Neural progenitor cell (in vitro differentiated cells): ENCODE data around the gene STRIP1. TPM values are rescaled to one million over a fixed set of nuclear protein-coding genes. Genes with fewer than 3 reads are reported as not detected.

Source experiments
- DNase-seq: peaks from one replicate; pipeline ENCODE4 v3.0.0-alpha.2; 2016; ENCODE audit warnings: low spot score
- H2AFZ ChIP-seq: fragments of 200-600 bp; sonication (generic); replicated peaks from 2 replicates; pipeline ENCODE4 v1.6.1; 2016; ENCODE audit warnings: antibody characterized with exemption
- H3F3A ChIP-seq: fragments of 200-600 bp; sonication (generic); 2 replicates; pipeline ENCODE4 v1.6.1; 2016; ENCODE audit warnings: antibody characterized with exemption, low read depth
- H3K27ac ChIP-seq: fragments of 200-600 bp; sonication (generic); 2 replicates; pipeline ENCODE4 v1.5.1; 2016; ENCODE audit warnings: mild to moderate bottlenecking
- H3K27me3 ChIP-seq: fragments of 200-600 bp; sonication (generic); 2 replicates; pipeline ENCODE4 v1.6.1; 2016; ENCODE audit warnings: mild to moderate bottlenecking, moderate library complexity
- H3K36me3 ChIP-seq: fragments of 200-600 bp; sonication (generic); 2 replicates; pipeline ENCODE4 v1.5.1; 2016
- H3K4me1 ChIP-seq: fragments of 200-600 bp; sonication (generic); 2 replicates; pipeline ENCODE4 v1.6.1; 2016; ENCODE audit warnings: mixed run types
- H3K4me2 ChIP-seq: fragments of 200-600 bp; sonication (generic); 2 replicates; pipeline ENCODE4 v1.6.1; 2016
- H3K4me3 ChIP-seq: fragments of 200-600 bp; sonication (generic); 2 replicates; pipeline ENCODE4 v1.5.1; 2016
- H3K79me2 ChIP-seq: fragments of 200-600 bp; sonication (generic); 2 replicates; pipeline ENCODE4 v1.6.1; 2016; ENCODE audit warnings: low read depth
- H3K9ac ChIP-seq: fragments of 200-600 bp; sonication (generic); 2 replicates; pipeline ENCODE4 v1.6.1; 2016
- H3K9me3 ChIP-seq: fragments of 200-600 bp; sonication (generic); 2 replicates; pipeline ENCODE4 v1.5.1; 2016; ENCODE audit warnings: low read depth
- H4K20me1 ChIP-seq: fragments of 200-600 bp; sonication (generic); 2 replicates; pipeline ENCODE4 v1.6.1; 2016; ENCODE audit warnings: low read depth
- H3K27ac Mint-ChIP-seq: 3 replicates; pipeline ENCODE4 v1.8.0; 2021; ENCODE audit warnings: mixed read lengths
- H3K27me3 Mint-ChIP-seq: 2 replicates; pipeline ENCODE4 v1.8.0; 2022; ENCODE audit warnings: low read depth, mild to moderate bottlenecking, inconsistent platforms, moderate library complexity, mixed read lengths; ENCODE audit not compliant: insufficient read depth
- H3K36me3 Mint-ChIP-seq: 3 replicates; pipeline ENCODE4 v1.8.0; 2021; ENCODE audit warnings: mixed read lengths
- H3K4me1 Mint-ChIP-seq: 3 replicates; pipeline ENCODE4 v1.8.0; 2021; ENCODE audit warnings: mixed read lengths
- H3K4me3 Mint-ChIP-seq: 3 replicates; pipeline ENCODE4 v1.8.0; 2021; ENCODE audit warnings: mild to moderate bottlenecking, moderate library complexity, mixed read lengths
- H3K9me3 Mint-ChIP-seq: 3 replicates; pipeline ENCODE4 v1.8.0; 2020; ENCODE audit warnings: mixed read lengths
- EZH2 ChIP-seq: fragments of 200-600 bp; sonication (generic); IDR thresholded peaks from 2 replicates; pipeline ENCODE4 v1.6.1; 2017; ENCODE audit warnings: antibody characterized with exemption, mild to moderate bottlenecking, moderate library complexity
- EZH2phosphoT487 ChIP-seq: fragments of 200-600 bp; sonication (generic); IDR thresholded peaks from 2 replicates; pipeline ENCODE4 v1.6.1; 2017; ENCODE audit warnings: antibody characterized with exemption
- total RNA-seq: library from RNA; depleted of rRNA; stranded (reverse); fragments of >200 nt; gene quantifications from 2 replicates; pipeline ENCODE4 v1.2.3, GENCODE V29; 2015; ENCODE audit warnings: low replicate concordance
- TF ChIP-seq, protein P1 (sequence below): fragments of 200-600 bp; sonication (generic); IDR thresholded peaks from 2 replicates; pipeline ENCODE4 v1.5.1; 2017; ENCODE audit warnings: antibody characterized with exemption, mild to moderate bottlenecking

STRIP1 gene
- total RNA-seq, 1 donor from 2014 or later: 55.0 TPM

- Mint-ChIP-seq H3K4me1 (peaks cover 50% of the 10 kb centered on the region), H3K9me3 (no peaks in the 10 kb centered on the region), H3K27me3 (no peaks in the 10 kb centered on the region), H3K36me3 (peaks cover 6% of the 10 kb centered on the region), H3K4me3 (no peak overlapping the region), H3K27ac (no peak overlapping the region)
- peaks cover 48% of the 10 kb centered on the region for H3K4me1 ChIP-seq
- no peaks in the 10 kb centered on the region for H3K27me3 ChIP-seq
- peak overlapping the region; percentile 6 for H3K4me3 ChIP-seq
- peak overlapping the region; percentile 63 for H3K4me2 ChIP-seq
- no peak for DNase-seq
- peaks cover 90% of the 10 kb centered on the region for H3K79me2 ChIP-seq
- H3F3A ChIP-seq: peaks cover 27% of the 10 kb centered on the region
- H3K27ac ChIP-seq: peak overlapping the region; percentile 55
- H3K36me3 ChIP-seq: peaks cover 7% of the 10 kb centered on the region
- H2AFZ ChIP-seq: no peak overlapping the region
- TF ChIP-seq EZH2phosphoT487: no peak
- TF ChIP-seq, protein P1, sequence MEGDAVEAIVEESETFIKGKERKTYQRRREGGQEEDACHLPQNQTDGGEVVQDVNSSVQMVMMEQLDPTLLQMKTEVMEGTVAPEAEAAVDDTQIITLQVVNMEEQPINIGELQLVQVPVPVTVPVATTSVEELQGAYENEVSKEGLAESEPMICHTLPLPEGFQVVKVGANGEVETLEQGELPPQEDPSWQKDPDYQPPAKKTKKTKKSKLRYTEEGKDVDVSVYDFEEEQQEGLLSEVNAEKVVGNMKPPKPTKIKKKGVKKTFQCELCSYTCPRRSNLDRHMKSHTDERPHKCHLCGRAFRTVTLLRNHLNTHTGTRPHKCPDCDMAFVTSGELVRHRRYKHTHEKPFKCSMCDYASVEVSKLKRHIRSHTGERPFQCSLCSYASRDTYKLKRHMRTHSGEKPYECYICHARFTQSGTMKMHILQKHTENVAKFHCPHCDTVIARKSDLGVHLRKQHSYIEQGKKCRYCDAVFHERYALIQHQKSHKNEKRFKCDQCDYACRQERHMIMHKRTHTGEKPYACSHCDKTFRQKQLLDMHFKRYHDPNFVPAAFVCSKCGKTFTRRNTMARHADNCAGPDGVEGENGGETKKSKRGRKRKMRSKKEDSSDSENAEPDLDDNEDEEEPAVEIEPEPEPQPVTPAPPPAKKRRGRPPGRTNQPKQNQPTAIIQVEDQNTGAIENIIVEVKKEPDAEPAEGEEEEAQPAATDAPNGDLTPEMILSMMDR: no peak
- no peak for TF ChIP-seq EZH2
- no peaks in the 10 kb centered on the region for H3K9me3 ChIP-seq
- peaks cover 67% of the 10 kb centered on the region for H4K20me1 ChIP-seq
- H3K9ac ChIP-seq: no peak overlapping the region
Measured at GRCh38 chr1:110004583-110004982, 29.8 kb upstream of the STRIP1 start.

- H3K4me3 ChIP-seq: no peak overlapping the region
- Mint-ChIP-seq H3K4me1 (peaks cover 50% of the 10 kb centered on the region), H3K27ac (no peak overlapping the region), H3K27me3 (no peaks in the 10 kb centered on the region), H3K4me3 (no peak overlapping the region), H3K9me3 (no peaks in the 10 kb centered on the region), H3K36me3 (peaks cover 14% of the 10 kb centered on the region)
- H3K27ac ChIP-seq: no peak overlapping the region
- DNase-seq: no peak
- peaks cover 48% of the 10 kb centered on the region for H3K4me1 ChIP-seq
- no peak overlapping the region for H3K9ac ChIP-seq
- H3K9me3 ChIP-seq: no peaks in the 10 kb centered on the region
- peaks cover 28% of the 10 kb centered on the region for H3F3A ChIP-seq
- no peak overlapping the region for H2AFZ ChIP-seq
- no peaks in the 10 kb centered on the region for H3K27me3 ChIP-seq
- peaks cover 76% of the 10 kb centered on the region for H3K79me2 ChIP-seq
- peak overlapping the region; percentile 1 for H3K4me2 ChIP-seq
- peaks cover 8% of the 10 kb centered on the region for H3K36me3 ChIP-seq
- H4K20me1 ChIP-seq: peaks cover 72% of the 10 kb centered on the region
- TF ChIP-seq EZH2phosphoT487 (no peak), EZH2 (no peak)
- TF ChIP-seq, protein P1: no peak
Measured at GRCh38 chr1:110005971-110006370, 28.5 kb upstream of the STRIP1 start.

DNA sequence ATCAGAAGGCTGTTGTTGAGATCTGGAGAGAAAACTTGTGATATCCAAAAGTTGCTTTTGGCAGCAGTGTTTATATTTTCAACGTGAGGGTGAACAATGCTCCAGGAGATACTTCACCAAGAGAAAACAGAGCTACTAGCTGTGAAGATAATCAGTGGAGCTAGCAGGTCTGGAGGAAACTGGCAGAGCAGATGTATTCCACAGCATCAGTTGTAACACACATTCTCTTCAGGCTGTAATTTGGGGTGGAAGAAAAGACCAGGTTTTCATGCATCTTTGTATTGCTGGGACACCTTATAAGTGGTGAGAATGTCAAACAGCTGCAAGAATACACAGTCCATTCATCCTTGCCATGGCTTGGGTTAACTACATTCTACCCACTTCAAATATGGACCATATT lies 27.9 kb upstream of the STRIP1 start:
- Mint-ChIP-seq H3K9me3 (no peaks in the 10 kb centered on the region), H3K4me1 (peaks cover 50% of the 10 kb centered on the region), H3K4me3 (no peak overlapping the region), H3K27ac (no peak overlapping the region), H3K36me3 (peaks cover 16% of the 10 kb centered on the region), H3K27me3 (no peaks in the 10 kb centered on the region)
- Histone ChIP-seq H2AFZ (no peak overlapping the region), H3K79me2 (peaks cover 71% of the 10 kb centered on the region), H3K9ac (no peak overlapping the region), H3K4me2 (peak overlapping the region; percentile 19), H3K27ac (no peak overlapping the region), H3K9me3 (no peaks in the 10 kb centered on the region), H3K27me3 (no peaks in the 10 kb centered on the region), H3K4me1 (peaks cover 48% of the 10 kb centered on the region), H3K36me3 (peaks cover 8% of the 10 kb centered on the region), H3K4me3 (no peak overlapping the region), H4K20me1 (peaks cover 73% of the 10 kb centered on the region), H3F3A (peaks cover 30% of the 10 kb centered on the region)
- DNase-seq: no peak
- no peak for TF ChIP-seq EZH2phosphoT487
- TF ChIP-seq, protein P1: no peak
- no peak for TF ChIP-seq EZH2
